AG04449 (cell line): ENCODE measurements around the gene TGFA.

Source experiments
- CTCF ChIA-PET: fragments of 350-600 bp; formaldehyde crosslinking; extraction: SDS; loops from one replicate; lab custom pipeline; 2021; ENCODE audit warnings: antibody characterized with exemption; lab: Yijun Ruan, JAX
- POLR2A ChIA-PET: fragments of 400-600, 350-600 bp; formaldehyde crosslinking; extraction: SDS; loops from one replicate; lab custom pipeline; 2020; ENCODE audit warnings: antibody characterized with exemption, inconsistent platforms; lab: Yijun Ruan, JAX
- DNase-seq: peaks from one replicate; pipeline ENCODE4 v3.0.0-alpha.2; 2010; ENCODE audit warnings: low read depth, low spot score
- H3K4me3 ChIP-seq: 2 replicates; pipeline ENCODE4 v1.5.1; 2011; ENCODE audit warnings: low read depth, mild to moderate bottlenecking, control low read depth, low read length
- TF ChIP-seq, protein P1 (sequence below): IDR thresholded peaks from one replicate; pipeline ENCODE4 v1.5.1; 2011; ENCODE audit warnings: mild to moderate bottlenecking, moderate library complexity, low read length, control low read depth, inconsistent platforms; ENCODE audit not compliant: insufficient read depth; ENCODE audit errors: missing control alignments

TGFA gene

DNA sequence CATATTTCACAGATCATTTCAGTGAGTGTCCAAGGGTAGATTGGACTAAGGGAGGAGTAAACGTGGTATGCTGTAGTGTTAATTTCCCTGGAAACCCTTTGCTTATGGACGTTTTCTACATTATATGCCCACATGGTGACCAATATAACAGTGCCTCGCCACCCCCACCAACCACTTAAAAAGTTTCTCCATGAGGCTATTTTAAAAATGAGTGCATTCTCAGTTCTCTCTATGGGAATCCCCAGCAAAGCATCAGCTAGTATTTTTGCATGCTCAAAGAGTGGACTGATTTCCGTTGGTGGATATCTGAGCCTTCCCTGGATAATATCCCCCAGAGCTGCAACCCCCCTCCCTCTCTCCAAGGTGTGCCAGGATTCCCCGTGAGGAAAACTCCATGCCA is 73.2 kb downstream of the TGFA start:
- DNase-seq, result no peak
- no peak overlapping the region for H3K4me3 ChIP-seq
- TF ChIP-seq, protein P1, sequence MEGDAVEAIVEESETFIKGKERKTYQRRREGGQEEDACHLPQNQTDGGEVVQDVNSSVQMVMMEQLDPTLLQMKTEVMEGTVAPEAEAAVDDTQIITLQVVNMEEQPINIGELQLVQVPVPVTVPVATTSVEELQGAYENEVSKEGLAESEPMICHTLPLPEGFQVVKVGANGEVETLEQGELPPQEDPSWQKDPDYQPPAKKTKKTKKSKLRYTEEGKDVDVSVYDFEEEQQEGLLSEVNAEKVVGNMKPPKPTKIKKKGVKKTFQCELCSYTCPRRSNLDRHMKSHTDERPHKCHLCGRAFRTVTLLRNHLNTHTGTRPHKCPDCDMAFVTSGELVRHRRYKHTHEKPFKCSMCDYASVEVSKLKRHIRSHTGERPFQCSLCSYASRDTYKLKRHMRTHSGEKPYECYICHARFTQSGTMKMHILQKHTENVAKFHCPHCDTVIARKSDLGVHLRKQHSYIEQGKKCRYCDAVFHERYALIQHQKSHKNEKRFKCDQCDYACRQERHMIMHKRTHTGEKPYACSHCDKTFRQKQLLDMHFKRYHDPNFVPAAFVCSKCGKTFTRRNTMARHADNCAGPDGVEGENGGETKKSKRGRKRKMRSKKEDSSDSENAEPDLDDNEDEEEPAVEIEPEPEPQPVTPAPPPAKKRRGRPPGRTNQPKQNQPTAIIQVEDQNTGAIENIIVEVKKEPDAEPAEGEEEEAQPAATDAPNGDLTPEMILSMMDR, result no peak
- CTCF ChIA-PET, result interaction anchor here (1.1 kb wide), 1 partner anchor 137 kb away, joined by 3 read pairs; no protein-coding TSS in a partner anchor
- POLR2A ChIA-PET, result no interaction called here

DNA sequence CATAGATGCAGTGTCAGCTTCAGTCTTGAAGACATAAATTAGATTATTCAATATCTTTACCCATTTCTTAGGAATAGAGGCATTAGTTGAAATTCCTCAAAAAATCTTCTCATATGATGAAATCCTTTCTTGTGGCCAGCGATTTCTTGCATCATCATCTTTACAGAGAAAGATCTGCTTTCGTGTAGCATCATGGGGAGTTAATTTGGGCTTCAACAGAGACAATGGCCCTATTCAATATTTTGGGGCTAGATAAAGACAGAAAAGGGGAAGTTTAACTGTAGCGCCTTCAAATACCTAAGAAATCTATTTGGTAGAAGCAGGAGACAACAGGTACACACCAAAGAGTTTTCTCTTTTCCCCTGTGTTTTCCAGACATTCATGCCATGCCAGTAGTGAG is 73.8 kb downstream of the TGFA start:
- ChIA-PET POLR2A (no interaction called here), CTCF (no interaction called here)
- TF ChIP-seq, protein P1, result no peak
- no peak for DNase-seq
- no peak overlapping the region for H3K4me3 ChIP-seq

DNA sequence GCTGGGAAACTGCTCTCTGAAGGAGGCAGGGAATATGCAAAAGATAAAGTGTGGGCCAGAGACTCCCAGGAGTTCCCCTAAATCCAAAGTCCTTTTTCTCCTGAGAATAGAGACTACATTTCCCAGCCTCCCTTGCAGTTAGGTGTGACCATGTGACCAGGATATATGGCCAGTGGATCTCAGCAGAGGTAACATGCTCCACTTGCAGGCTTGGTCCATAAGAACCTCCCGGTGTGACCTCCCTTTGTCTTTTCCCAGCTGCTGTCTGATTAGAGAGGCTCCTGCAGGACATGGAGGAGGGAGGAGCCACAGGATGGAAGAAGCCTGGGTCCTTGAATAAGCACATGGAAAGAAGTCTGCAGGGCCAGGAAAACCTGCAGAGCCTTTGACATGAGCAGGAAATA is 76.2 kb downstream of the TGFA start:
- CTCF ChIA-PET, result interaction anchor here (0.6 kb wide), 1 partner anchor 127 kb away, joined by 3 read pairs; no protein-coding TSS in a partner anchor
- TF ChIP-seq, protein P1, result no peak
- H3K4me3 ChIP-seq, result no peak overlapping the region
- POLR2A ChIA-PET, result no interaction called here
- DNase-seq, result no peak

DNA sequence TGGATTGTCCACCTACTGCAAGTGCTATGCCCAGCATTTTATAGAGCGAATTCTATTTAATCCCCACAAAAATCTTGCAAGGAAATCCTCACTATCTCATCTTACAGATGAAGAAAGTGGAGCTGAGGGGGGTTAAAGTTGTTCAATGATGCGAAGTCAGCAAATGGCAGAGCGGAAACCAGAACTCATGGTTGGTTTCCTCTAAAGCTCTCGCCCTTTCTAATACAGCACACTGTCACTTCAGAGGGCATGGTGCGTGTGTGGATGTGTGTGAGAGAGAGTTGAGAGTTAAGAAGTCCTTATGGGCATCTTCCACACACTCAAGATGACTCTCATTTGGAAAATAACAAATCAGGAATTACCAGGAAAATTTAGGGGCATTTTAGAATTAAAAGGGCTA is 78.4 kb downstream of the TGFA start:
- no peak for DNase-seq
- no peak overlapping the region for H3K4me3 ChIP-seq
- TF ChIP-seq, protein P1, result no peak
- CTCF ChIA-PET, result no interaction called here
- POLR2A ChIA-PET, result no interaction called here

DNA sequence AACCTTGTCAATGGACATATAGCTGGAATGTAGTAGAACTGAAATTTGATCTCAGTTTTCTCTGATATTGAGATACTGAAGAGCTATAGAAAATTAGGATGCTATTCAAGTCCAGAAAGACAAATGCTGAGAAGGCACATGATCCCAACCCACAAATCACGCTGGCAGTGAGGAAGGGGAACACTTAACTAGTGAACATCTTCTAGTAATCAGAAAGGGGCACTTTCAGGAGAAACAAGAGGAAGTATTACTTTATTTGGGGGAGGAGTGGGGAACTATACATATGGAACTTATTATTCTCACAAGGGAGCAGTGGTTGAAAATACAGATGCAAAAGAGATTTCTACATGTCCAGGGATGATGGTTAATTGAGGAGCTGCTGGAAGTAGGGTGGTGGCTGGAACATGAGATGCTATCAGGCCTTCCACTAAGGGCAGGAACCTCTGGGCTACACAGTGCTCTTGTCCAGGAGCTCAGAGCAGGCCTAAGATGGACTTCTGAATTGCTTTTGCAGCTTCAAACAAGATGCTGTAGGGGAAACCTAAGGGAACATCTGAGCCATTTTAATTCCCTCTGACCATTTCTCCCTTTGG is 79.3 kb downstream of the TGFA start:
- no peak for DNase-seq
- TF ChIP-seq, protein P1, result no peak
- ChIA-PET POLR2A (no interaction called here), CTCF (no interaction called here)
- no peak overlapping the region for H3K4me3 ChIP-seq

DNA sequence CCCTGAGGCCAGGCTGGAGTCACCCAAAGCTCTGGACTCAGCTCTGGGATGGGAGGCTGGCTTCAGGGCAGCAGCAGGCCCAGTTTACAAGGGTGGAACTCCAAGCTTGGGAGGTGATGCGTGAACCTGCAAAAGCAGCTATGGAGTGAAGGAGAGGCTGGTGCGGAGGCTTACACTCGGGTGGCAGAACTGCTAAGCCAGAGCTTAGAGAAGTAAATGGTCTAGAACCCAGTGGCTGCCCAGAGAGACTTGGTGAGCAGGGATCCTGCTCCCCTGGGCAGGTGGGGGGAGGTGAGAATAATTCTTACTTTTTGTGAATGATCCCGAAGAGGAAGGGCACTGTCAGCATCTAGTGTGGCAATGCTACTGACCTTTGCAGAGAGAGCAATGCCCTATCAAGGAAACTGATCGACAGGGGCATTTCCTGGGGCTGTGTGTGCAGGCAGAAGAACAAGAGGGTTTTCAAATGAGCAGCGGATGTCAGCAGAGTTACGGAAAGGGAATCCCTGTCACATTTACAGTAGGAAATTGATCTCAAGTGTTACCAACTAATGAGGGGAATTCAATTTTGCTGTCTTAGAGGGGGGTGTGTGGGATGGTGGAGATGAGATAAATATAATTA is 80.4 kb downstream of the TGFA start:
- no peak for DNase-seq
- no peak overlapping the region for H3K4me3 ChIP-seq
- CTCF ChIA-PET, result no interaction called here
- TF ChIP-seq, protein P1, result no peak
- POLR2A ChIA-PET, result no interaction called here
